Loucy (cell line): ENCODE measurements around the gene NDEL1.

Experiments
- CTCF ChIP-seq: fragments of 200-600 bp; sonication (generic); conservative IDR thresholded peaks from 2 replicates; pipeline ENCODE4 v1.5.1; 2014; ENCODE audit warnings: mild to moderate bottlenecking, antibody characterized with exemption, low read length
- EZH2phosphoT487 ChIP-seq: fragments of 200-600 bp; IDR thresholded peaks from 2 replicates; pipeline ENCODE4 v1.6.1; 2018; ENCODE audit warnings: antibody characterized with exemption, mild to moderate bottlenecking, moderate library complexity, borderline replicate concordance

GRCh38 chr17:8439681-8440080 is 4.0 kb downstream of the NDEL1 start:
- TF ChIP-seq CTCF (no peak), EZH2phosphoT487 (no peak)
